GM12872 (cell line): ENCODE measurements around the gene PLEKHH2.

Experiments used
- TF ChIP-seq, protein P1 (sequence below): IDR thresholded peaks from 3 replicates; pipeline ENCODE4 v1.5.1; 2011; ENCODE audit warnings: low read depth, mild to moderate bottlenecking, low read length, moderate library complexity; ENCODE audit not compliant: insufficient read depth

PLEKHH2 gene

DNA sequence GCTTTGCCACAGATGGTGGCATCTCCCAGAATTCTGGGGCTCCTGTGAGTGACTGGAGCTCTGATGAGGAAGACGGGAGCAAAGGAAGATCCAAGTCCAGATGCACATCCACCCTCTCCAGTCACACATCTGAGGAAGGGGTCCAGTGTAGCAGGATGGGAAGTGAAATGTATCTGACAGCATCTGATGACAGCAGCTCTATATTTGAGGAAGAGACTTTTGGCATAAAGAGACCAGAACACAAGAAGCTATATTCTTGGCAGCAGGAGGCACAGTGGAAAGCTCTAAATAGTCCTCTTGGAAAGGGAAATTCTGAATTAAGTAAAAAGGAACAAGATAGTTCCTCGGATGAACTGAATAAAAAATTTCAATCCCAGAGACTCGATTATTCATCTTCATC, 62.7 kb downstream of the PLEKHH2 start:
- TF ChIP-seq, protein P1, sequence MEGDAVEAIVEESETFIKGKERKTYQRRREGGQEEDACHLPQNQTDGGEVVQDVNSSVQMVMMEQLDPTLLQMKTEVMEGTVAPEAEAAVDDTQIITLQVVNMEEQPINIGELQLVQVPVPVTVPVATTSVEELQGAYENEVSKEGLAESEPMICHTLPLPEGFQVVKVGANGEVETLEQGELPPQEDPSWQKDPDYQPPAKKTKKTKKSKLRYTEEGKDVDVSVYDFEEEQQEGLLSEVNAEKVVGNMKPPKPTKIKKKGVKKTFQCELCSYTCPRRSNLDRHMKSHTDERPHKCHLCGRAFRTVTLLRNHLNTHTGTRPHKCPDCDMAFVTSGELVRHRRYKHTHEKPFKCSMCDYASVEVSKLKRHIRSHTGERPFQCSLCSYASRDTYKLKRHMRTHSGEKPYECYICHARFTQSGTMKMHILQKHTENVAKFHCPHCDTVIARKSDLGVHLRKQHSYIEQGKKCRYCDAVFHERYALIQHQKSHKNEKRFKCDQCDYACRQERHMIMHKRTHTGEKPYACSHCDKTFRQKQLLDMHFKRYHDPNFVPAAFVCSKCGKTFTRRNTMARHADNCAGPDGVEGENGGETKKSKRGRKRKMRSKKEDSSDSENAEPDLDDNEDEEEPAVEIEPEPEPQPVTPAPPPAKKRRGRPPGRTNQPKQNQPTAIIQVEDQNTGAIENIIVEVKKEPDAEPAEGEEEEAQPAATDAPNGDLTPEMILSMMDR: no peak

DNA sequence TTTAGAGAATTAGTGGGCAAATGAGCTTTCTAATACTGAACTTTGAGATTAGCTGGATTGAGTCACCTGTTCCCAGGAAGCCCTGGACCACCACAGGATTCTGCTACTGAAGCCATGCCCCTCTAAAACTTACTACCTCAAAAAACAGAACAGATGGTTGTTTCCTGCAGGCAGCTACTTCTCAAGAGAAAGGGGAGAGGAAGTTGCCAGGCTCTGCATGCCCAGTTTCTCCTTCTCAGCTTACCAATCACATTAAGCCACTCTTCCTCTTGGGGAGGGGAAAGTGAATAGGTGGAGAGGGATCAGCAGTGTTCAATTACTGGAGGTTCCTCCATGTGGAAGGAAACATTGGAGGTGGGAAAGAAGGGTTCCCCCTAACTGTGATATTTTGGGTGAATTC, 64.1 kb downstream of the PLEKHH2 start:
- TF ChIP-seq, protein P1: no peak

DNA sequence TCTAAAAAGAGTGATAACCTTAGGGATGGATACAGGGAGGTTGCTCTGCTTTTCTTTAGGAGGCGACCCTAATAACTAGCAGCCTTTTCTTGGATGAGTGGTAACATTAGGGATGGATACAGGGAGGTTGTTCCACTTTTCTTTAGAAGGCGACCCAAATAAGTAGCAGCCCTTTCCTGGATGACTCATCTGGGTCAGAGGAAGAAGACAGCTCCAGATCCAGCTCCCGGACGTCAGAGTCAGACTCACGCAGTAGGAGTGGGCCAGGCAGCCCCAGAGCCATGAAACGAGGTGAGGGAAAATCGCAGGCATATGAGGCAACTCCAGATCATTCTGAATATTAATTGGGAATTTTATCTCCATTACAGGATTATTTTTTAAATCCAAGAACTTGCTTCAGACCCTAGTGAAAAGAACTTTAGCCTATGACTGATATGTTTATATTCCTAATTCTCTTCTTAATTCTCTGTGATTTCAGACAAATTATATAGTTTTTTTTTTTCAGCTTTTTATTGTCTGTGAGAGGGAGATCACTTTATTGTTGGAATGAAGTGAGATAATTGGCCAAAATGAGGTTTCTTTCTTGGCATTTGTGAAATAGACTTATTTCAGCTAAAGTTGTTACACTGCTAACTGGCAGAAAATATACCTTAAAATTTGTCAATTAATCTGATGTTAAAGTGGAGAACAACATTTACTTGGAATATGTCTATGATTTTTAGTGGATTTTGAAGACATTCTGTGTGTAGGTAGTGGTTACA, 70.4 kb downstream of the PLEKHH2 start:
- TF ChIP-seq, protein P1: no peak

DNA sequence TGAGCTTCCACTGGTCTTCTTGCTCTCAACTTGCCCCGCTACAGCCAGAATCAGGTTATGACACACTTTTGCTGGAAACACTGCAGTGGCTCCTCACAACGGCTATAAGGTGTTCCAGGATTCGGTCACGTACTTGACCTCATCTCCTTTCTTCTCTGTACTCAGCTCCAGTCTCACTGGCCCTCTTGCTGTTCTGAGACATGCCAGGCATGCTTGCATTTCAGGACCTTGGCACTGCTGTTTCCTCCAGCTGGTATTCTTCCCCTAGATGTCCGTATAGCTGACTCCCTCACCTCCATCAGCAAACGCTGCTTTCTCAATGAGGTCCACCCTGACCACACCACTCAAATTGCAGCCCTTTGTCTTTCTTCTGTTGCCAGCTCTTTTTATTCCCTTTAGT, 71.1 kb downstream of the PLEKHH2 start:
- TF ChIP-seq, protein P1: no peak

DNA sequence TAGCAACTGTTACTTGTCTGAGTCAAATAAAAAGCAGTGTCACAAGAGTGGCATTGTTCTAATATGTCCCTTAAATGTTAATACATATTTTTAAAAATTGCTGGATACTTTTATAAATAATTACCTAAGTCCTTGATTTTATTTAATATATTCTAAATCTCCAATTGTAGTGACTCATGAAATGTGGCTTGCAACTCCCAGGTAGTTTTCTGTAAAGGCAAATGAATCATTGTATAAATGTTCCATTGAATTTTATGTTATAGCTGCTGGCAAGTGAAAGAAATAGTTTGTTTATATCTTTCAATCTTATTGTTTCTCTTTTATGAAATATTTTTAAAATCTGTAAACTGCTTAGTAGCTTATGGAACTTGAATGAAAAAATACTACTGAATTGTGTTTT, 71.8 kb downstream of the PLEKHH2 start:
- TF ChIP-seq, protein P1: no peak

DNA sequence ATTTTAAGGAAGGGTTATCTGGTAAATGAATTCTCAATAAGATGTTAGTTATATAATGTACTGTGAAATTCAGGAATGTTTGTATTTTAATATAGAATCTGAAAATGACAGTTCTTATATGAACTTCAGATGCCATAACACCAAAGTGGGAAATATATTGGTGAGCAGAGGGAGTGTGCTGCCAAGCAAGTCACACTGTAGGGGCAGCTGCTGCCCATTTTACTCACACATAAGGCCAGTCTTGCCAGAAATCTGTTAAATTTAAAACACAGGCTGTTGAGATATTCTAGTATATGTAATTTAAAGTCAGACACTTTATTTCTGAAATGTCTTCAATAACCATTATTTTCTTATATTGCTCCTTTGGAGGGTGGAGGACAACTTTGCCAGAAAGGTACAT, 73.8 kb downstream of the PLEKHH2 start:
- TF ChIP-seq, protein P1: no peak

DNA sequence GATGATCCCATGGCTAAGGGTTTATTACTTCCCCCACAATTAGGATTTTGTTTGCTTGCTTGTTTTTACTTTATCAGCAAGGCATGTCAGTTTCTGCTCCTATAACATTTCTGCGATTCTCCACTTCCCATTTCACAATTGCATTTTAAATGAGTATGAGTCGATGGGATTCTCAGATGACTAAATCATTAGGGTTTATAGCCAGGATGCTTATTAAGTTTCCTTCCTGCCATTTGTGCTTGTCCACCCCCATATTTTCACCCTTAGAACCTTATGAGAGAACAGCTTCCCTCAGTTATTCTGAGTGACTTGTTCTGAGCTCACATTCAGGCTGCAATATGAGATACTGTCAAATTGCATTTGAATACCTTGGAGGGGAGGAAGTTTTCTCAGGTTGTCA, 77.1 kb downstream of the PLEKHH2 start:
- TF ChIP-seq, protein P1: no peak
